ENCODE data around the gene RABGAP1L.

DNA sequence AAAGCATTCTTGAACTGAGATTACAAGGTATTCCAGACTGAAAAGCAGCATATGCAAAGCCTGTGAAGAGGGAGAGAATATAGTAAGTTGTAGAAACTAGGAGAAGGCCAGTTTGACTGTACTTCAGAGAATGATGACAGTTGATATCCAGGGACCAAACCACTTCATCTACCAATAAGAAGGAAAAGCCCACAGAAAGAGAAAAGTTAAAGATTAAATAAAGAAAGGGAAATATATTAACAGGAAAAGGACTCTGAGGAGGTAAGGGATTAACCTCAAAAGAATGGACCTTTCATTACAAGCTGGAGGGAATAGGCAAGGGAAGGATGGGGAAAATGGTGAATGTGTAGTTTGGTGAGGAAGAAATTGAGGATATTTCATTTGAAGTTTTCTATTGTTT lies 660.3 kb downstream of the RABGAP1L start:
- TF ChIP-seq, protein P1, sequence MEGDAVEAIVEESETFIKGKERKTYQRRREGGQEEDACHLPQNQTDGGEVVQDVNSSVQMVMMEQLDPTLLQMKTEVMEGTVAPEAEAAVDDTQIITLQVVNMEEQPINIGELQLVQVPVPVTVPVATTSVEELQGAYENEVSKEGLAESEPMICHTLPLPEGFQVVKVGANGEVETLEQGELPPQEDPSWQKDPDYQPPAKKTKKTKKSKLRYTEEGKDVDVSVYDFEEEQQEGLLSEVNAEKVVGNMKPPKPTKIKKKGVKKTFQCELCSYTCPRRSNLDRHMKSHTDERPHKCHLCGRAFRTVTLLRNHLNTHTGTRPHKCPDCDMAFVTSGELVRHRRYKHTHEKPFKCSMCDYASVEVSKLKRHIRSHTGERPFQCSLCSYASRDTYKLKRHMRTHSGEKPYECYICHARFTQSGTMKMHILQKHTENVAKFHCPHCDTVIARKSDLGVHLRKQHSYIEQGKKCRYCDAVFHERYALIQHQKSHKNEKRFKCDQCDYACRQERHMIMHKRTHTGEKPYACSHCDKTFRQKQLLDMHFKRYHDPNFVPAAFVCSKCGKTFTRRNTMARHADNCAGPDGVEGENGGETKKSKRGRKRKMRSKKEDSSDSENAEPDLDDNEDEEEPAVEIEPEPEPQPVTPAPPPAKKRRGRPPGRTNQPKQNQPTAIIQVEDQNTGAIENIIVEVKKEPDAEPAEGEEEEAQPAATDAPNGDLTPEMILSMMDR (IDR thresholded peaks at IDR 0.05) = no peak
- TF ChIP-seq POLR2A (IDR thresholded peaks at IDR 0.05) = no peak

Measured in body of pancreas (tissue), 4 donors.